Right lobe of liver (tissue), 4 donors: ENCODE measurements around the gene DDC.

Experiments
- POLR2A ChIP-seq: fragments of 450-650 bp; IDR thresholded peaks from one replicate; pipeline ENCODE4 v1.6.1; 2017; ENCODE audit warnings: antibody characterized with exemption, mild to moderate bottlenecking
- TF ChIP-seq, protein P1 (sequence below), 4 donors: fragments of 200-600 bp in 3 of 4; fragments of 450-650 bp in 1 of 4; IDR thresholded peaks; one replicate each; pipeline versions ENCODE4 v1.5.1 to v1.8.0; 2016 to 2022; ENCODE audit warnings: antibody characterized with exemption in 4 of 4, mild to moderate bottlenecking in 2 of 4
- donor health status: DM: no; HTN: no; CAD: no.
- donor health status: DM: no; HTN: no; CAD: no.
- donor health status: DM: no; HTN: yes; CAD: no.

DNA sequence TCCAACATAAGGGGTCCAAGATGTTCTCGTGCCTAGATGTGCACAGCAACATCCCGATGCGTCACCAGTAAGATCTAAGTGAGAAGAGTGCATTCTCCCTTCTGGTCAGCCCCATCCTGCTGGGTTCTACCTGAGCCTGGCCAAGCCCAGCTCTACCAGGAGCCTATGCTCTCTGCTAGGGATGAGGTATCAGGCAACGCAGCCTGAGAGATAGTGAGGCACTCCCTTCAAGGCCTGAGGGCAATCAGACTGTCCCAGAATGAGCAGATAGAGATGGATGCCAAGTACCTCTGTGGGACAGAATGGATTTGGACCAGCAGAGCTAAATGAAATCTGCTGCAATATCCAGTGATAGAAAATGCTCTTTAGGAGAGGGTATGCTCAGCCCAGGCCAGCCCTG, 26.7 kb downstream of the DDC start:
- TF ChIP-seq, protein P1, sequence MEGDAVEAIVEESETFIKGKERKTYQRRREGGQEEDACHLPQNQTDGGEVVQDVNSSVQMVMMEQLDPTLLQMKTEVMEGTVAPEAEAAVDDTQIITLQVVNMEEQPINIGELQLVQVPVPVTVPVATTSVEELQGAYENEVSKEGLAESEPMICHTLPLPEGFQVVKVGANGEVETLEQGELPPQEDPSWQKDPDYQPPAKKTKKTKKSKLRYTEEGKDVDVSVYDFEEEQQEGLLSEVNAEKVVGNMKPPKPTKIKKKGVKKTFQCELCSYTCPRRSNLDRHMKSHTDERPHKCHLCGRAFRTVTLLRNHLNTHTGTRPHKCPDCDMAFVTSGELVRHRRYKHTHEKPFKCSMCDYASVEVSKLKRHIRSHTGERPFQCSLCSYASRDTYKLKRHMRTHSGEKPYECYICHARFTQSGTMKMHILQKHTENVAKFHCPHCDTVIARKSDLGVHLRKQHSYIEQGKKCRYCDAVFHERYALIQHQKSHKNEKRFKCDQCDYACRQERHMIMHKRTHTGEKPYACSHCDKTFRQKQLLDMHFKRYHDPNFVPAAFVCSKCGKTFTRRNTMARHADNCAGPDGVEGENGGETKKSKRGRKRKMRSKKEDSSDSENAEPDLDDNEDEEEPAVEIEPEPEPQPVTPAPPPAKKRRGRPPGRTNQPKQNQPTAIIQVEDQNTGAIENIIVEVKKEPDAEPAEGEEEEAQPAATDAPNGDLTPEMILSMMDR (IDR thresholded peaks at IDR 0.05): no peak
- no peak for TF ChIP-seq POLR2A
